Transverse colon (tissue), 4 donors: ENCODE measurements around the gene SIRT5.

Source experiments
- EP300 ChIP-seq: sonication (generic); formaldehyde crosslinking; IDR thresholded peaks from one replicate; pipeline ENCODE4 v1.6.1; 2017; ENCODE audit warnings: antibody characterized with exemption, low read depth
- POLR2A ChIP-seq: fragments of 450-650 bp; IDR thresholded peaks from one replicate; pipeline ENCODE4 v1.6.1; 2016; ENCODE audit warnings: antibody characterized with exemption, mild to moderate bottlenecking, moderate library complexity
- POLR2AphosphoS5 ChIP-seq, 3 donors: sonication (generic); formaldehyde crosslinking; IDR thresholded peaks; one replicate each; pipeline ENCODE4 v1.6.1; 2016; ENCODE audit warnings: antibody characterized with exemption in 3 of 3
- TF ChIP-seq, protein P1 (sequence below), 5 experiments: fragments of 200-600 bp in 3 of 5; fragments of 450-650 bp in 2 of 5; sonication (generic) in 3 of 5; IDR thresholded peaks; 1 replicate in 2 of 5; 2 replicates in 3 of 5; pipeline ENCODE4 v1.5.1; 2016 to 2017; ENCODE audit warnings: antibody characterized with exemption in 5 of 5, inconsistent platforms in 3 of 5, mild to moderate bottlenecking in 2 of 5, moderate library complexity in 1 of 5

DNA sequence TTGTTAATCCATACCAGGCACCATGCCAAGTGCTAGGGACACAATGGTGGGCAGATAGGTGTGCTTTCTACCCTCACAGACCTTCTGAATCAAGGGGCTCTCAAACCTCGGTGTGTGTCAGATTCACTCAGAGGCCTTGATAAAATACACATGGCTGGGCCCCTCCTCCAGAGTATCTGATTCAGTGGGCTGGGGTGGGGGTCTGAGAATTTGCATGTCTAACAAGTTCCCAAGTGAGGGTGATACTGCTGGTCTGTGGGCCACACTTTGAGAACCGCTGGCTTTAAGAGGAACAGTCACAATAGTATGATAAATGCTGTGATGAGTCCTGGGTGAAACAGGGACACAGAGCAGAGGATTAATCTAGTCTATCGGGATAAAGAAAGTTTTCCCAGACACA is 35.8 kb upstream of the SIRT5 start:
- no peak for TF ChIP-seq POLR2A
- TF ChIP-seq, protein P1, sequence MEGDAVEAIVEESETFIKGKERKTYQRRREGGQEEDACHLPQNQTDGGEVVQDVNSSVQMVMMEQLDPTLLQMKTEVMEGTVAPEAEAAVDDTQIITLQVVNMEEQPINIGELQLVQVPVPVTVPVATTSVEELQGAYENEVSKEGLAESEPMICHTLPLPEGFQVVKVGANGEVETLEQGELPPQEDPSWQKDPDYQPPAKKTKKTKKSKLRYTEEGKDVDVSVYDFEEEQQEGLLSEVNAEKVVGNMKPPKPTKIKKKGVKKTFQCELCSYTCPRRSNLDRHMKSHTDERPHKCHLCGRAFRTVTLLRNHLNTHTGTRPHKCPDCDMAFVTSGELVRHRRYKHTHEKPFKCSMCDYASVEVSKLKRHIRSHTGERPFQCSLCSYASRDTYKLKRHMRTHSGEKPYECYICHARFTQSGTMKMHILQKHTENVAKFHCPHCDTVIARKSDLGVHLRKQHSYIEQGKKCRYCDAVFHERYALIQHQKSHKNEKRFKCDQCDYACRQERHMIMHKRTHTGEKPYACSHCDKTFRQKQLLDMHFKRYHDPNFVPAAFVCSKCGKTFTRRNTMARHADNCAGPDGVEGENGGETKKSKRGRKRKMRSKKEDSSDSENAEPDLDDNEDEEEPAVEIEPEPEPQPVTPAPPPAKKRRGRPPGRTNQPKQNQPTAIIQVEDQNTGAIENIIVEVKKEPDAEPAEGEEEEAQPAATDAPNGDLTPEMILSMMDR (IDR thresholded peaks at IDR 0.05), result no peak
- no peak for TF ChIP-seq POLR2AphosphoS5 (IDR thresholded peaks at IDR 0.05)
- TF ChIP-seq EP300, result no peak
